ENCODE results near the gene ZMIZ1. TPM values are rescaled to one million over a fixed set of nuclear protein-coding genes. Genes with fewer than 3 reads are reported as not detected.
A peak's percentile ranks its signal among the peaks of the same experiment; 100 is the strongest.

ZMIZ1 gene
- total RNA-seq, 4 donors from 2014 or later = 18.7 to 188 (median 36.7) TPM

DNA sequence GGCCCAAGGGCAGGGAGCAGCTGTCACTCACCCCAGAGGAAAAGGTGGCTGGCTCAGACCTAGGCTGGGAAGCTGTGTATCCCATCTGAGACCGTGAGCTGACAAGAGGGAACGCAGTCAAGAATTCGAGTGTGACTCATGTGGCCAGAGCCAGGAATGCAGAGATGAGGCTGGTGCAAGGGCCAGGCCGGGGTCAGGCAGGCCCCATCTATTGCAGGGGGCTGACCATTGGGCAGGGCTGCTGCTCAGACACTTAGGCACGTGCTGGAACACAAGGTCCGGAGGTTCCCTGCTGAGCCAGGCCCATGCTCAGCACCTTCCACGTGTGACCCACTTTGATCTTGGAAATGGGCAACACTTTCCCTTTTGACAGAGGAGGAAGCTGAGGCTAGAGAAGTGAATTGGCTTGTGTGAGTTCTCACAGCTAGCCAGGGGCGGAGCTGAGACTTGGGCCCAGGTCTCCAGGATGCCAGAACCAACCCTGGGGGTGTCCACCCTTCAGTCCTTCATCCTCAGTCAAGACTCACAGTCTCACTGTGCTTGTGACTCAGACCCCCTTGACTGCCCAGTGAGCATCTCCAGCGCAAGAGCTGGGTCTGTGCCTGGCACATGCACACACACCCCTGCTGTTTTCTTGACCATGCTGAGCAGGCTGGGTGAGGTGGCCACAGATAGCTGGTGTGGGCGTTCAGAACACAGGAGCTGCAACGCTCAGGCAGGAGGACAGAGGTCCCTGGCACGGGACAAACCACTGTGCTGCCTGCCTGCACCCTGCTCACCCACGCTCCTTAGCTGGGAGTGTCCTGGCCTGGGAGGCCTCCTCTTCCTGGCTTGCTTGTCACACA, 230.9 kb downstream of the ZMIZ1 start:
- Histone ChIP-seq H3K27ac (peak overlapping the region; percentile 71 to 81), H3K9me3 (no peaks in the 10 kb centered on the region), H3K4me1 (peaks cover 0 to 8% of the 10 kb centered on the region in 2 donors), H3K4me3 (no peak overlapping the region), H3K36me3 (no peaks in the 10 kb centered on the region), H3K27me3 (no peaks in the 10 kb centered on the region)
- no peak for DNase-seq
- intact Hi-C loops (cut with DNase I; ENCODE audit: low total_unique reads) = no loop called here
- TF ChIP-seq CTCF (IDR thresholded peaks at IDR 0.05) = no peak
- no peak for TF ChIP-seq POLR2A (IDR thresholded peaks at IDR 0.05)

DNA sequence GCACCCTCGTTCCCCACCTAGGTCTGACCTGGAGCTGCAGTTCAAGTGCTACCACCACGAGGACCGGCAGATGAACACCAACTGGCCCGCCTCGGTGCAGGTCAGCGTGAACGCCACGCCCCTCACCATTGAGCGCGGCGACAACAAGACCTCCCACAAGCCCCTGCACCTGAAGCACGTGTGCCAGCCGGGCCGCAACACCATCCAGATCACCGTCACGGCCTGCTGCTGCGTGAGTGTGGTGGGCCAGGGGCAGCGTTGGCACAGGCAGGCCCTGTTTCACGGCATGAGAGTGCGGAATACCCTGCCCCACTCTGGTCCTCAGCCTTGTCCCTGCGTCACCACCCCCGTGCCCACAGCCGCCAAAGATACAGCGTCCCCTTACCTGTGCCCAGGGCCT, 231.9 kb downstream of the ZMIZ1 start:
- intact Hi-C loops (cut with DNase I; ENCODE audit: low total_unique reads) = no loop called here
- H3K27ac ChIP-seq = no peak overlapping the region
- no peaks in the 10 kb centered on the region for H3K9me3 ChIP-seq
- H3K27me3 ChIP-seq = no peaks in the 10 kb centered on the region
- no peak overlapping the region for H3K4me3 ChIP-seq
- TF ChIP-seq CTCF (IDR thresholded peaks at IDR 0.05) (no peak), POLR2A (IDR thresholded peaks at IDR 0.05) (no peak)
- peaks cover 0 to 8% of the 10 kb centered on the region in 2 donors for H3K4me1 ChIP-seq
- H3K36me3 ChIP-seq = no peaks in the 10 kb centered on the region
- no peak for DNase-seq

DNA sequence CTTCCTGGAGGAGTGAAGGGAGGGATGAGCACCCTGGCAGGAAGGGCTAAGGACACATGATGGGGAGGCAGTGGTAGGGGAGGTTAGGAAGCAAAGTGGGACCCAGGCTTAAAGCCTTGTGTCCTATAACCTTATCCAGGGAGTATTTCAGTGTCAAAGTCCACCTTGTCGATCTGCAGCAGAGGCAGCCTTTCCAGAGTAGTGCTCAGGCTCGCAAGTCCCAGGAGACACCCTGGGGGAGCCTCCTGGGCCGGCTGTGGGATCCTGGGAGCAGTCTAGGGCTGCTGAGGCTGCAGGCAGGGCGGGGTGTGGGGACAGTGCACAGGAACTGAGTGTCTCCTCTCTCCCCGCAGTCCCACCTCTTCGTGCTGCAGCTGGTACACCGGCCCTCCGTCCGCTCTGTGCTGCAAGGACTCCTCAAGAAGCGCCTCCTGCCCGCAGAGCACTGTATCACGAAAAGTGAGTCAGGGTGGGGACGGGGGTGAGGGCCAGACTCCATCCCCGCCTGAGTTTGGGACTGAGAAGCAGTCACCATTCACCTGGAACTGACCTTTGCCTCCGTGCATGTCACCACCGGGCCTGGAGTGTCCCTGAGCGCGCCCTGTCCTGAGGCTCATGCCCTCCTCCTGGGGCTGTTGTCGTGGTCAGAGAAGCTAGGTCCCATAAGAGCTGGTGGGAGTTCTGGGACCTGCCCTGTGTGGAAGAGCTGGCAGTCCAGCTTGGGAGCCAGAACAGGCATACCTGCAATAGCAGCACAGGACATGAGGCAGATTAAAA, 233.2 kb downstream of the ZMIZ1 start:
- intact Hi-C loops (cut with DNase I; ENCODE audit: low total_unique reads) = no loop called here
- Histone ChIP-seq H3K4me3 (no peak overlapping the region), H3K9me3 (no peaks in the 10 kb centered on the region), H3K27ac (no peak overlapping the region), H3K27me3 (no peaks in the 10 kb centered on the region), H3K4me1 (peaks cover 0 to 8% of the 10 kb centered on the region in 2 donors), H3K36me3 (no peaks in the 10 kb centered on the region)
- DNase-seq = no peak
- TF ChIP-seq POLR2A (IDR thresholded peaks at IDR 0.05) (no peak), CTCF (IDR thresholded peaks at IDR 0.05) (no peak)

- Histone ChIP-seq H3K36me3 (no peaks in the 10 kb centered on the region), H3K27ac (no peak overlapping the region), H3K4me3 (no peak overlapping the region), H3K4me1 (peaks cover 0 to 3% of the 10 kb centered on the region in 2 donors), H3K27me3 (no peaks in the 10 kb centered on the region), H3K9me3 (no peaks in the 10 kb centered on the region)
- intact Hi-C loops (cut with DNase I; ENCODE audit: low total_unique reads) = no loop called here
- no peak for DNase-seq
- TF ChIP-seq POLR2A (IDR thresholded peaks at IDR 0.05) = no peak
- TF ChIP-seq CTCF (IDR thresholded peaks at IDR 0.05) = no peak
Observed at GRCh38 chr10:79303631-79304478, 235.1 kb downstream of the ZMIZ1 start.
